ENCODE data around the gene ETS1. TPM values are rescaled to one million over a fixed set of nuclear protein-coding genes. Genes with fewer than 3 reads are reported as not detected.

ETS1 gene
- total RNA-seq, 1 experiment from 2014 or later, result 3.7 TPM

- intact Hi-C loops (cut with micrococcal nuclease; ENCODE audit: unreplicated experiment), result no loop called here
- TF ChIP-seq EZH2 (IDR thresholded peaks at IDR 0.05; ENCODE audit: borderline replicate concordance, low read depth, low read length, poor library complexity, severe bottlenecking), result no peak
- TF ChIP-seq CTCF (conservative IDR thresholded peaks at IDR 0.05; ENCODE audit: low read depth, low read length), result no peak
- Histone ChIP-seq H3K36me3 (ENCODE audit: insufficient read depth, low read length, poor library complexity, severe bottlenecking) (no peaks in the 10 kb centered on the region), H3K27me3 (replicated peaks; ENCODE audit: insufficient read depth, low read depth, low read length, poor library complexity) (peaks cover 39% of the 10 kb centered on the region), H3K27ac (ENCODE audit: low read depth, low read length, poor library complexity, severe bottlenecking) (no peak overlapping the region), H3K4me1 (ENCODE audit: insufficient read depth, low read length, poor library complexity, severe bottlenecking) (no peaks in the 10 kb centered on the region), H3K4me3 (ENCODE audit: low read depth, low read length, poor library complexity, severe bottlenecking) (no peak overlapping the region), H3K9me3 (ENCODE audit: low read depth, low read length, poor library complexity, severe bottlenecking) (no peaks in the 10 kb centered on the region)
- ChIA-PET CTCF (interaction anchor here (0.7 kb wide), 1 partner anchor 1004 kb away, joined by 3 read pairs; no protein-coding TSS in a partner anchor), POLR2A (ENCODE audit: low non-redundant PET) (no interaction called here)
- no peak for DNase-seq (ENCODE audit: low spot score)
- BruUV-seq (replicated peaks), result no TSS peak
These were observed 41.3 kb upstream of the ETS1 start for GRCh38 chr11:128628686-128629085.

GRCh38 chr11:128628325-128628673 lies 40.9 kb upstream of the ETS1 start:
- Histone ChIP-seq H3K4me3 (ENCODE audit: low read depth, low read length, poor library complexity, severe bottlenecking) (no peak overlapping the region), H3K9me3 (ENCODE audit: low read depth, low read length, poor library complexity, severe bottlenecking) (no peaks in the 10 kb centered on the region), H3K4me1 (ENCODE audit: insufficient read depth, low read length, poor library complexity, severe bottlenecking) (no peaks in the 10 kb centered on the region), H3K27me3 (replicated peaks; ENCODE audit: insufficient read depth, low read depth, low read length, poor library complexity) (peaks cover 42% of the 10 kb centered on the region), H3K27ac (ENCODE audit: low read depth, low read length, poor library complexity, severe bottlenecking) (no peak overlapping the region), H3K36me3 (ENCODE audit: insufficient read depth, low read length, poor library complexity, severe bottlenecking) (no peaks in the 10 kb centered on the region)
- no peak for DNase-seq (ENCODE audit: low spot score)
- intact Hi-C loops (cut with micrococcal nuclease; ENCODE audit: unreplicated experiment), result no loop called here
- ChIA-PET POLR2A (ENCODE audit: low non-redundant PET) (no interaction called here), CTCF (interaction anchor here (0.7 kb wide), 1 partner anchor 1004 kb away, joined by 3 read pairs; no protein-coding TSS in a partner anchor)
- TF ChIP-seq CTCF (conservative IDR thresholded peaks at IDR 0.05; ENCODE audit: low read depth, low read length), result no peak
- no peak for TF ChIP-seq EZH2 (IDR thresholded peaks at IDR 0.05; ENCODE audit: borderline replicate concordance, low read depth, low read length, poor library complexity, severe bottlenecking)
- no TSS peak for BruUV-seq (replicated peaks)

- Histone ChIP-seq H3K4me1 (ENCODE audit: insufficient read depth, low read length, poor library complexity, severe bottlenecking) (no peaks in the 10 kb centered on the region), H3K27ac (ENCODE audit: low read depth, low read length, poor library complexity, severe bottlenecking) (no peak overlapping the region), H3K4me3 (ENCODE audit: low read depth, low read length, poor library complexity, severe bottlenecking) (no peak overlapping the region), H3K9me3 (ENCODE audit: low read depth, low read length, poor library complexity, severe bottlenecking) (no peaks in the 10 kb centered on the region), H3K36me3 (ENCODE audit: insufficient read depth, low read length, poor library complexity, severe bottlenecking) (no peaks in the 10 kb centered on the region), H3K27me3 (replicated peaks; ENCODE audit: insufficient read depth, low read depth, low read length, poor library complexity) (peaks cover 47% of the 10 kb centered on the region)
- POLR2A ChIA-PET (ENCODE audit: low non-redundant PET), result no interaction called here
- no TSS peak for BruUV-seq (replicated peaks)
- no peak for DNase-seq (ENCODE audit: low spot score)
- CTCF ChIA-PET, result no interaction called here
- no peak for TF ChIP-seq EZH2 (IDR thresholded peaks at IDR 0.05; ENCODE audit: borderline replicate concordance, low read depth, low read length, poor library complexity, severe bottlenecking)
- no peak for TF ChIP-seq CTCF (conservative IDR thresholded peaks at IDR 0.05; ENCODE audit: low read depth, low read length)
- intact Hi-C loops (cut with micrococcal nuclease; ENCODE audit: unreplicated experiment), result no loop called here
These were observed 40.4 kb upstream of the ETS1 start for GRCh38 chr11:128627666-128628324.

Data from A673 (cell line).